ENCODE results near the gene ARMC7. TPM values are rescaled to one million over a fixed set of nuclear protein-coding genes. Genes with fewer than 3 reads are reported as not detected.

Gene ARMC7
- total RNA-seq, 1 experiment from 2014 or later = 22.8 TPM

DNA sequence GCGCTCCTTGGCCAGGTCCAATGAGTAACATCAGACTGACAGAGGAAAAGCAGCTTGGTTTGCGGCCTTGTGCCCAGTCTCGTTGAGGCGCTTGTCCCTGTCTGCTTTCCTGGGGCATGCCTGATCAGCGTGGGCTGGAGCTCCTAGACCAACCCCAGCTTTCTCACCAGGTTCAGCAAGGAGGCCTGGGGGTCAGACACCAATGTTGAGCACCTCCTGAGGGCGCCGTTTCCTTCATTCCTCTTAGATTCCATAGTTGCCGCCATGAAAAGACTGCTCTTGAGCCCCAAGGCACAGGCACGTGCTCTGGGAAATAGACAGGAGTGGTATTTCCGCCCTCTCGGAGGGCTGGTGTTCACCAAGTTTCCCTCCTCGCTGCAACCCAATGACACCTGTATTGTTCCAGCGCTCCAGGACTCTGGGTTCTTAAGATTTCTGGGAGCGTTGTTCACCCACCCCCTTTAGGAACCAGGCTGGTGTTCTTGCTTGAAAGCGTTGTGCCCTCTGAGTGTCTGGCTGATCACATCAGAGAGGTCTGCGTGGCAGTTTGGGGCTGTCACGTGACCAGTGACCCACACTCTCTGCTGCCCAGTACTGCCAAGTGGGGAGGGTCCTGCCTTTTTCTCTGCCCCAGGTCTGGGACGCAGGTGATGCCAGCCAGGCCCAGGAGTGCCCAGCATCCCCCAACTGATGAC lies 44.8 kb upstream of the ARMC7 start:
- Histone ChIP-seq H4K8ac (replicated peaks; ENCODE audit: insufficient read length, low read depth, low read length) (no peak overlapping the region), H2BK120ac (ENCODE audit: low read depth, low read length, poor library complexity, severe bottlenecking) (no peak overlapping the region), H3K4me2 (ENCODE audit: insufficient read depth, insufficient read length, low read length) (no peak overlapping the region), H3K79me2 (ENCODE audit: insufficient read depth, low read length) (no peaks in the 10 kb centered on the region; the same call in 1 of the 2 replicates), H3K23ac (ENCODE audit: insufficient read length, low read depth, low read length) (no peak overlapping the region), H2AFZ (ENCODE audit: low read length) (no peak overlapping the region), H2BK12ac (ENCODE audit: insufficient read length, low read depth, low read length) (no peak overlapping the region), H3K9me3 (ENCODE audit: control insufficient read depth, low read depth, low read length) (no peaks in the 10 kb centered on the region), H3T11ph (ENCODE audit: low read length) (no peak overlapping the region), H2BK20ac (ENCODE audit: low read depth, low read length, poor library complexity, severe bottlenecking) (no peak overlapping the region), H3K79me1 (ENCODE audit: insufficient read depth, low read depth, low read length, poor library complexity, severe bottlenecking) (no peaks in the 10 kb centered on the region), H2BK5ac (ENCODE audit: insufficient read length, low read length) (no peak overlapping the region), H3K4me1 (ENCODE audit: insufficient read depth, low read length) (no peaks in the 10 kb centered on the region), H3K27me3 (ENCODE audit: insufficient read depth, low read length) (no peaks in the 10 kb centered on the region), H3K56ac (ENCODE audit: insufficient read length, low read depth, low read length) (no peak overlapping the region), H2AK5ac (ENCODE audit: insufficient read length, low read length) (no peak overlapping the region), H3K18ac (ENCODE audit: insufficient read length, low read depth, low read length) (no peak overlapping the region), H3K9ac (ENCODE audit: extremely low read depth, insufficient read length, low read length) (no peak overlapping the region), H3K4ac (ENCODE audit: low read depth, low read length) (no peak overlapping the region), H2BK15ac (ENCODE audit: low read depth, low read length) (no peak overlapping the region), H3K27ac (ENCODE audit: insufficient read length, low read depth, low read length) (no peak overlapping the region), H3K14ac (ENCODE audit: insufficient read depth, low read length) (no peak overlapping the region), H4K20me1 (ENCODE audit: control insufficient read depth, insufficient read depth, insufficient read length) (peaks cover 3% of the 10 kb centered on the region), H4K91ac (ENCODE audit: insufficient read length, low read depth, low read length) (no peak overlapping the region), H3K23me2 (ENCODE audit: insufficient read length, low read depth, low read length, poor library complexity, severe bottlenecking) (no peaks in the 10 kb centered on the region), H4K5ac (ENCODE audit: insufficient read length, low read depth, low read length) (no peak overlapping the region)
- Mint-ChIP-seq H3K27me3 (ENCODE audit: low read depth) (no peaks in the 10 kb centered on the region; the same call in none of the 2 replicates), H3K36me3 (ENCODE audit: insufficient read depth in 1 of 3, low read depth in 3 of 3) (peaks cover 34 to 54% (median 51%) of the 10 kb centered on the region in 3 experiments), H3K9me3 (no peaks in the 10 kb centered on the region), H3K4me1 (peaks cover 0 to 7% of the 10 kb centered on the region in 2 experiments; a peak in 2 of 4 replicates), H3K4me3 (no peak overlapping the region), H3K27ac (peak overlapping the region in 1 of 3 experiments; percentile 30; a peak in 3 of 7 replicates)
- DNase-seq = peak; percentile 68
- TF ChIP-seq, protein P1, sequence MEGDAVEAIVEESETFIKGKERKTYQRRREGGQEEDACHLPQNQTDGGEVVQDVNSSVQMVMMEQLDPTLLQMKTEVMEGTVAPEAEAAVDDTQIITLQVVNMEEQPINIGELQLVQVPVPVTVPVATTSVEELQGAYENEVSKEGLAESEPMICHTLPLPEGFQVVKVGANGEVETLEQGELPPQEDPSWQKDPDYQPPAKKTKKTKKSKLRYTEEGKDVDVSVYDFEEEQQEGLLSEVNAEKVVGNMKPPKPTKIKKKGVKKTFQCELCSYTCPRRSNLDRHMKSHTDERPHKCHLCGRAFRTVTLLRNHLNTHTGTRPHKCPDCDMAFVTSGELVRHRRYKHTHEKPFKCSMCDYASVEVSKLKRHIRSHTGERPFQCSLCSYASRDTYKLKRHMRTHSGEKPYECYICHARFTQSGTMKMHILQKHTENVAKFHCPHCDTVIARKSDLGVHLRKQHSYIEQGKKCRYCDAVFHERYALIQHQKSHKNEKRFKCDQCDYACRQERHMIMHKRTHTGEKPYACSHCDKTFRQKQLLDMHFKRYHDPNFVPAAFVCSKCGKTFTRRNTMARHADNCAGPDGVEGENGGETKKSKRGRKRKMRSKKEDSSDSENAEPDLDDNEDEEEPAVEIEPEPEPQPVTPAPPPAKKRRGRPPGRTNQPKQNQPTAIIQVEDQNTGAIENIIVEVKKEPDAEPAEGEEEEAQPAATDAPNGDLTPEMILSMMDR (conservative IDR thresholded peaks at IDR 0.05) = peak; percentile 39
- no CpG with 5 or more reads among the region's 18 CpGs for WGBS (ENCODE audit: extremely low coverage, insufficient read length, low lambda C conversion rate)
